Loucy (cell line): ENCODE results near the gene NEUROD4.

Experiments used
- CTCF ChIP-seq: fragments of 200-600 bp; sonication (generic); conservative IDR thresholded peaks from 2 replicates; pipeline ENCODE4 v1.5.1; 2014; ENCODE audit warnings: mild to moderate bottlenecking, antibody characterized with exemption, low read length
- EZH2phosphoT487 ChIP-seq: fragments of 200-600 bp; IDR thresholded peaks from 2 replicates; pipeline ENCODE4 v1.6.1; 2018; ENCODE audit warnings: antibody characterized with exemption, mild to moderate bottlenecking, moderate library complexity, borderline replicate concordance

- peak; percentile 96 for TF ChIP-seq CTCF
- no peak for TF ChIP-seq EZH2phosphoT487
Observed at GRCh38 chr12:55073043-55074022, 53.6 kb downstream of the NEUROD4 start.
